ENCODE data around the gene CCNQ. TPM values are rescaled to one million over a fixed set of nuclear protein-coding genes. Genes with fewer than 3 reads are reported as not detected.

Gene CCNQ
- total and polyA plus RNA-seq, 4 donors = 8.9 to 14.7 (median 9.8) TPM

DNA sequence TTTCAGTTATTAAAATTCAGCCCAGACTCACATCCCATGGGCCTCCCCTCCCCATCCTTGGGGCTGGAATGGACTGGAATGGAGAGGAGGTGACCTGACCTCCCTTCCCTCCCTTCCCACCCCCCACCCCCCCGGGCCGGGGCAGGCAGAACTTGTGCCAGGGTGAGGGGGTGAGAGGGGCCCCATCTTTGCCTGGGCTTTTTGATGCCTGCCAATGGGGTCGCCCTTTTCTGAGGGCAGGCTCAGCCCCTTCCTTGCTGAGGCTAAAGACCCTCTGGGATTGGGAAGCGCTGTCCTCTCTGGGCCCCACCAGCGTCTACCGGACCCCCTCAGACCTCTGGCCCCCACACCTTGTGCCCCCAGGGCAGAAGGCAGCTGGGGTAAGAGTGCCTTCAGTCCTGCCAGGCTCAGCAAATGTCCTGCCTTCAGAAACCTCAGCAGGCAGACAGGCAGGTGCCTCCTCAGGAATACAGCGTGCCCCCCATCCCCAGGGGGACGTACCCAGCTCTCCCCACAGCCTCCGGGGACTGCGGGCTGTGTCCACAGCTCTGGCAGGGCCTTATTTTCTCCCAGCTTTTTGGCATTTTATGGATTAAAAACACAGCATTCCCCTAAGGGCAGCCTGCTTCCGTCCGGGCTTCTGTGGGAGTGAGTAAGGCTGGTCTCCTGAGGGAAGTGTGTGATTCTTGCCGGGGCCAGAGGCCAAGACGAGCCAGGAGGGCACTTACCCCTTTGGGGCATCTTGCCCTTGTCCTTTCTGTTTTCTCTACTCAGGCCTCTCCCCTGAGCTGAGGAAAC is 12.6 kb upstream of the CCNQ start:
- H3K27me3 ChIP-seq (ENCODE audit: control insufficient read depth in 4 of 4, insufficient read depth in 4 of 4, low read length in 3 of 4) = no peaks in the 10 kb centered on the region
- no peaks in the 10 kb centered on the region for H3K36me3 ChIP-seq (ENCODE audit: control insufficient read depth in 4 of 4, insufficient read depth in 3 of 4, low read depth in 1 of 4, low read length in 3 of 4)
- H3K9ac ChIP-seq (ENCODE audit: low read depth in 1 of 2, low read length in 2 of 2) = no peak overlapping the region
- no peak overlapping the region for H3K27ac ChIP-seq (ENCODE audit: low read depth in 1 of 2, low read length in 2 of 2)
- no peak overlapping the region for H3K4me3 ChIP-seq (ENCODE audit: low read depth in 1 of 3, low read length in 3 of 3)
- 79% methylated on average over 14 of the region's 14 CpGs for WGBS
- peaks cover 4 to 11% (median 7%) of the 10 kb centered on the region in 4 donors for H3K4me1 ChIP-seq (ENCODE audit: control insufficient read depth in 4 of 4, insufficient read depth in 4 of 4, low read length in 3 of 4)
- H3K9me3 ChIP-seq (ENCODE audit: control insufficient read depth in 4 of 4, low read length in 3 of 4) = peaks cover 0 to 4% (median 0%) of the 10 kb centered on the region in 4 donors
- DNase-seq (ENCODE audit: low spot score) = no peak
- no peak for TF ChIP-seq HNF4A (conservative IDR thresholded peaks at IDR 0.05)
- TF ChIP-seq EGR1 (IDR thresholded peaks at IDR 0.05; ENCODE audit: low read depth in 2 of 2) = no peak
- TF ChIP-seq, protein P1, sequence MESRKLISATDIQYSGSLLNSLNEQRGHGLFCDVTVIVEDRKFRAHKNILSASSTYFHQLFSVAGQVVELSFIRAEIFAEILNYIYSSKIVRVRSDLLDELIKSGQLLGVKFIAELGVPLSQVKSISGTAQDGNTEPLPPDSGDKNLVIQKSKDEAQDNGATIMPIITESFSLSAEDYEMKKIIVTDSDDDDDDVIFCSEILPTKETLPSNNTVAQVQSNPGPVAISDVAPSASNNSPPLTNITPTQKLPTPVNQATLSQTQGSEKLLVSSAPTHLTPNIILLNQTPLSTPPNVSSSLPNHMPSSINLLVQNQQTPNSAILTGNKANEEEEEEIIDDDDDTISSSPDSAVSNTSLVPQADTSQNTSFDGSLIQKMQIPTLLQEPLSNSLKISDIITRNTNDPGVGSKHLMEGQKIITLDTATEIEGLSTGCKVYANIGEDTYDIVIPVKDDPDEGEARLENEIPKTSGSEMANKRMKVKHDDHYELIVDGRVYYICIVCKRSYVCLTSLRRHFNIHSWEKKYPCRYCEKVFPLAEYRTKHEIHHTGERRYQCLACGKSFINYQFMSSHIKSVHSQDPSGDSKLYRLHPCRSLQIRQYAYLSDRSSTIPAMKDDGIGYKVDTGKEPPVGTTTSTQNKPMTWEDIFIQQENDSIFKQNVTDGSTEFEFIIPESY (IDR thresholded peaks at IDR 0.05) = no peak
- no peak for TF ChIP-seq SP1 (IDR thresholded peaks at IDR 0.05)

DNA sequence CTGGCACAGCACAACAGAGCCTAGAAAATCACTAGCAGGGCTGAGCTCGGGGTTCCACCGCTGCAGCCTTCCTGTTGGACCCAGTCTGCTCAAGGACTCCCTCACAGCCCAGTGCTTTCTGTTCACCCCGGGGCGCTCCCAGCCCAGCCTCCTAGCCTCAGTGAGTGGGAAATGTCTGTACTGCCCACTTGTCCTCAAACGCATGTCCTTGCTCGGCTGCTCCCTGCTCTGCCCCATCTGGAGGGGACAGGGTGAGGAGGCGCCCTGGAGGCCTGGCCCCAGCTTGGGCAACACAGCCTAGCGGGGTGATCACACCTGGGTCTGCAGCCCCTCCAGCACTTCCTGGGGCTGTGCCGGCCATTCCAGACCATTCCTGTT is 11.9 kb upstream of the CCNQ start:
- peaks cover 4 to 11% (median 7%) of the 10 kb centered on the region in 4 donors for H3K4me1 ChIP-seq (ENCODE audit: control insufficient read depth in 4 of 4, insufficient read depth in 4 of 4, low read length in 3 of 4)
- H3K36me3 ChIP-seq (ENCODE audit: control insufficient read depth in 4 of 4, insufficient read depth in 3 of 4, low read depth in 1 of 4, low read length in 3 of 4) = no peaks in the 10 kb centered on the region
- DNase-seq (ENCODE audit: low spot score) = no peak
- peak overlapping the region in 1 of 3 donors; percentile 38 for H3K4me3 ChIP-seq (ENCODE audit: low read depth in 1 of 3, low read length in 3 of 3)
- peak overlapping the region; percentile 3 to 55 for H3K27ac ChIP-seq (ENCODE audit: low read depth in 1 of 2, low read length in 2 of 2)
- TF ChIP-seq NR2F2 (IDR thresholded peaks at IDR 0.05) = no peak
- TF ChIP-seq, protein P2, sequence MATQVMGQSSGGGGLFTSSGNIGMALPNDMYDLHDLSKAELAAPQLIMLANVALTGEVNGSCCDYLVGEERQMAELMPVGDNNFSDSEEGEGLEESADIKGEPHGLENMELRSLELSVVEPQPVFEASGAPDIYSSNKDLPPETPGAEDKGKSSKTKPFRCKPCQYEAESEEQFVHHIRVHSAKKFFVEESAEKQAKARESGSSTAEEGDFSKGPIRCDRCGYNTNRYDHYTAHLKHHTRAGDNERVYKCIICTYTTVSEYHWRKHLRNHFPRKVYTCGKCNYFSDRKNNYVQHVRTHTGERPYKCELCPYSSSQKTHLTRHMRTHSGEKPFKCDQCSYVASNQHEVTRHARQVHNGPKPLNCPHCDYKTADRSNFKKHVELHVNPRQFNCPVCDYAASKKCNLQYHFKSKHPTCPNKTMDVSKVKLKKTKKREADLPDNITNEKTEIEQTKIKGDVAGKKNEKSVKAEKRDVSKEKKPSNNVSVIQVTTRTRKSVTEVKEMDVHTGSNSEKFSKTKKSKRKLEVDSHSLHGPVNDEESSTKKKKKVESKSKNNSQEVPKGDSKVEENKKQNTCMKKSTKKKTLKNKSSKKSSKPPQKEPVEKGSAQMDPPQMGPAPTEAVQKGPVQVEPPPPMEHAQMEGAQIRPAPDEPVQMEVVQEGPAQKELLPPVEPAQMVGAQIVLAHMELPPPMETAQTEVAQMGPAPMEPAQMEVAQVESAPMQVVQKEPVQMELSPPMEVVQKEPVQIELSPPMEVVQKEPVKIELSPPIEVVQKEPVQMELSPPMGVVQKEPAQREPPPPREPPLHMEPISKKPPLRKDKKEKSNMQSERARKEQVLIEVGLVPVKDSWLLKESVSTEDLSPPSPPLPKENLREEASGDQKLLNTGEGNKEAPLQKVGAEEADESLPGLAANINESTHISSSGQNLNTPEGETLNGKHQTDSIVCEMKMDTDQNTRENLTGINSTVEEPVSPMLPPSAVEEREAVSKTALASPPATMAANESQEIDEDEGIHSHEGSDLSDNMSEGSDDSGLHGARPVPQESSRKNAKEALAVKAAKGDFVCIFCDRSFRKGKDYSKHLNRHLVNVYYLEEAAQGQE (IDR thresholded peaks at IDR 0.05) = no peak
- TF ChIP-seq JUND (IDR thresholded peaks at IDR 0.05) = no peak
- no peak for TF ChIP-seq HNF4A (conservative IDR thresholded peaks at IDR 0.05)
- TF ChIP-seq RXRA (IDR thresholded peaks at IDR 0.05) = no peak
- TF ChIP-seq YY1 (IDR thresholded peaks at IDR 0.05) = no peak
- TF ChIP-seq FOXA2 (IDR thresholded peaks at IDR 0.05) = no peak
- TF ChIP-seq, protein P3, sequence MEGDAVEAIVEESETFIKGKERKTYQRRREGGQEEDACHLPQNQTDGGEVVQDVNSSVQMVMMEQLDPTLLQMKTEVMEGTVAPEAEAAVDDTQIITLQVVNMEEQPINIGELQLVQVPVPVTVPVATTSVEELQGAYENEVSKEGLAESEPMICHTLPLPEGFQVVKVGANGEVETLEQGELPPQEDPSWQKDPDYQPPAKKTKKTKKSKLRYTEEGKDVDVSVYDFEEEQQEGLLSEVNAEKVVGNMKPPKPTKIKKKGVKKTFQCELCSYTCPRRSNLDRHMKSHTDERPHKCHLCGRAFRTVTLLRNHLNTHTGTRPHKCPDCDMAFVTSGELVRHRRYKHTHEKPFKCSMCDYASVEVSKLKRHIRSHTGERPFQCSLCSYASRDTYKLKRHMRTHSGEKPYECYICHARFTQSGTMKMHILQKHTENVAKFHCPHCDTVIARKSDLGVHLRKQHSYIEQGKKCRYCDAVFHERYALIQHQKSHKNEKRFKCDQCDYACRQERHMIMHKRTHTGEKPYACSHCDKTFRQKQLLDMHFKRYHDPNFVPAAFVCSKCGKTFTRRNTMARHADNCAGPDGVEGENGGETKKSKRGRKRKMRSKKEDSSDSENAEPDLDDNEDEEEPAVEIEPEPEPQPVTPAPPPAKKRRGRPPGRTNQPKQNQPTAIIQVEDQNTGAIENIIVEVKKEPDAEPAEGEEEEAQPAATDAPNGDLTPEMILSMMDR (IDR thresholded peaks at IDR 0.05; ENCODE audit: low read depth, low read length, missing input control) = no peak
- no peak for TF ChIP-seq TAF1 (conservative IDR thresholded peaks at IDR 0.05)
- no peak for TF ChIP-seq HNF4G (IDR thresholded peaks at IDR 0.05)
- no peak for TF ChIP-seq GABPA (IDR thresholded peaks at IDR 0.05 in 1 of 2, conservative IDR thresholded peaks at IDR 0.05 in 1 of 2)
- TF ChIP-seq EGR1 (IDR thresholded peaks at IDR 0.05; ENCODE audit: low read depth in 2 of 2) = no peak
- TF ChIP-seq, protein P1 (IDR thresholded peaks at IDR 0.05) = no peak
- no peak overlapping the region for H3K9ac ChIP-seq (ENCODE audit: low read depth in 1 of 2, low read length in 2 of 2)
- no peaks in the 10 kb centered on the region for H3K27me3 ChIP-seq (ENCODE audit: control insufficient read depth in 4 of 4, insufficient read depth in 4 of 4, low read length in 3 of 4)
- 54% methylated on average over 9 of the region's 9 CpGs for WGBS
- peaks cover 0 to 4% (median 0%) of the 10 kb centered on the region in 4 donors for H3K9me3 ChIP-seq (ENCODE audit: control insufficient read depth in 4 of 4, low read length in 3 of 4)

All from liver (tissue), 9 donors.